Measurements from ENCODE around the gene CALML5.

DNA sequence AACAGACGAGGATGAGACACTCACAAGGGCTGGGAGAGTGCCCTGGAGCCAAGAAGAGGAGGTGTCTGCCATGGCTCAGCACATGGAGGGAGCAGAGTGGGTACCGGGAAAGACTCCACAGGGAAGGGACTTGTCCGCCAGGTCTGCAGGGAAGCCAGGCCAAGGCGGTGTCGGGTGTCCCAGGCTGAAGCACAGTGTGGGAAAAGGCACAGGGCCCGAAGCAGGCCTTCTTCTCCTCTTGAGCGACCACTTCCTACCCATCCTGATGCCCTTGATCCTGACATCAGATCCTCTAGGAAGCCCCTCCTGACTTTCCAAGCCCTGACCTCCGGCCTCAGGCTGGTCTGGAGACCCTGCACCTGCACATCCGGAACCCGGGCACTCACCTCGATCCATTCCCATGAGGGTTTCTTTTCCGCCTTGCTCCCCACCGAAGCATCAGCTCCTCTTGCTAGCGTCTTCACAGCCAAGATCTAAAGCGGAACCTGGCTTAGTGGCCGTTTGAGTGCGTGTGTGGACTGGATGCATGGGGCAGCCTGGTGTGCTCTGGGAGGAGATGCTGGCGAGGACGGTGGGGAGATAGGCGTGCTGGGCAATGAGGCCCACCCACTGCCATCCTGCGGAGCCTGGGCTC, 33.8 kb upstream of the CALML5 start:
- no peak for TF ChIP-seq POLR2A (IDR thresholded peaks at IDR 0.05)
- TF ChIP-seq, protein P1, sequence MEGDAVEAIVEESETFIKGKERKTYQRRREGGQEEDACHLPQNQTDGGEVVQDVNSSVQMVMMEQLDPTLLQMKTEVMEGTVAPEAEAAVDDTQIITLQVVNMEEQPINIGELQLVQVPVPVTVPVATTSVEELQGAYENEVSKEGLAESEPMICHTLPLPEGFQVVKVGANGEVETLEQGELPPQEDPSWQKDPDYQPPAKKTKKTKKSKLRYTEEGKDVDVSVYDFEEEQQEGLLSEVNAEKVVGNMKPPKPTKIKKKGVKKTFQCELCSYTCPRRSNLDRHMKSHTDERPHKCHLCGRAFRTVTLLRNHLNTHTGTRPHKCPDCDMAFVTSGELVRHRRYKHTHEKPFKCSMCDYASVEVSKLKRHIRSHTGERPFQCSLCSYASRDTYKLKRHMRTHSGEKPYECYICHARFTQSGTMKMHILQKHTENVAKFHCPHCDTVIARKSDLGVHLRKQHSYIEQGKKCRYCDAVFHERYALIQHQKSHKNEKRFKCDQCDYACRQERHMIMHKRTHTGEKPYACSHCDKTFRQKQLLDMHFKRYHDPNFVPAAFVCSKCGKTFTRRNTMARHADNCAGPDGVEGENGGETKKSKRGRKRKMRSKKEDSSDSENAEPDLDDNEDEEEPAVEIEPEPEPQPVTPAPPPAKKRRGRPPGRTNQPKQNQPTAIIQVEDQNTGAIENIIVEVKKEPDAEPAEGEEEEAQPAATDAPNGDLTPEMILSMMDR (IDR thresholded peaks at IDR 0.05), result no peak

Data from stomach (tissue), 4 donors.